Measurements from ENCODE around the gene SF3B2.

Gene SF3B2, protein sequence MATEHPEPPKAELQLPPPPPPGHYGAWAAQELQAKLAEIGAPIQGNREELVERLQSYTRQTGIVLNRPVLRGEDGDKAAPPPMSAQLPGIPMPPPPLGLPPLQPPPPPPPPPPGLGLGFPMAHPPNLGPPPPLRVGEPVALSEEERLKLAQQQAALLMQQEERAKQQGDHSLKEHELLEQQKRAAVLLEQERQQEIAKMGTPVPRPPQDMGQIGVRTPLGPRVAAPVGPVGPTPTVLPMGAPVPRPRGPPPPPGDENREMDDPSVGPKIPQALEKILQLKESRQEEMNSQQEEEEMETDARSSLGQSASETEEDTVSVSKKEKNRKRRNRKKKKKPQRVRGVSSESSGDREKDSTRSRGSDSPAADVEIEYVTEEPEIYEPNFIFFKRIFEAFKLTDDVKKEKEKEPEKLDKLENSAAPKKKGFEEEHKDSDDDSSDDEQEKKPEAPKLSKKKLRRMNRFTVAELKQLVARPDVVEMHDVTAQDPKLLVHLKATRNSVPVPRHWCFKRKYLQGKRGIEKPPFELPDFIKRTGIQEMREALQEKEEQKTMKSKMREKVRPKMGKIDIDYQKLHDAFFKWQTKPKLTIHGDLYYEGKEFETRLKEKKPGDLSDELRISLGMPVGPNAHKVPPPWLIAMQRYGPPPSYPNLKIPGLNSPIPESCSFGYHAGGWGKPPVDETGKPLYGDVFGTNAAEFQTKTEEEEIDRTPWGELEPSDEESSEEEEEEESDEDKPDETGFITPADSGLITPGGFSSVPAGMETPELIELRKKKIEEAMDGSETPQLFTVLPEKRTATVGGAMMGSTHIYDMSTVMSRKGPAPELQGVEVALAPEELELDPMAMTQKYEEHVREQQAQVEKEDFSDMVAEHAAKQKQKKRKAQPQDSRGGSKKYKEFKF

DNA sequence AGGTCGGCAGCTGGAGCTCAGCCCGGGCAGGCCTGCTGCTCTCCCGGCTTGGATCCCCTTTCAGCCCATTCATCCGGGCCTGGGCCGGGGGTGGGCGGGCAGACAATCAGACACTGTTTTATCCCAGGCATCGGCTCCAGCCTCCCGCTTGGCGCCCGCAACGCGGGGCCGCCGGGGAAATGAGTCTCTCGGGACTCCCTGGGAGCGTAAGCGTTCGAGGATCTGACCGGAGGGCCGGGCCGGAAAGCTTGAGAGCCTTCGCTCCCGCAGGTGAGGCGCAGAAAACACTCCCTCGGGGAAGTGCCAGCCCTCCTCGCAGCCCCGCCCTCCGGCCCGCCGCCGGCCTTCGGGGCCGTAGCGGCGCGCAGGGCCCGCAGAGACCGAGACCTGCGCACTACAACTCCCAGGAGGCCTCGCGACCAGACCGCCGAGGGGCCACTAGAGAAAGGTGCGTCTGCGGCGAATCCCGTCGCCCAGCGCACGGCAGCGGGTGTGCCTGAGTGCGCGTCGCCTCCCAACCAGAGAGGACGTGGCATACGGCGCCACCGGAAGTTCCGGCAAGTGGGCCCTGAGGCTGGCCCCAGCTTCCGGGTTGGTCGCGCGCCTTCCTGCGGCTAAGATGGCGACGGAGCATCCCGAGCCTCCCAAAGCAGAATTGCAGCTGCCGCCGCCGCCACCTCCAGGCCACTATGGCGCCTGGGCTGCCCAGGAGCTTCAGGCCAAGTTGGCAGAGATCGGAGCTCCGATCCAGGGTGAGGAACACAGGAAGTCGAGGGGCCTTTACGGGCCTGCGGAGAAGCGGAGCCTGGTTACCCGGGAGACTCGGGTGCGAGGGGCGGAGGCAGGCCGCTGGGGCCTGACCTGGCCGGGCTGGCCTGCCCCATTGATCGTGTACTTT, at the start of gene SF3B2:
TSS of gene SF3B2 (plus strand) at position 599 of the 898 bp plus-strand sequence. CDS start at position 620, 21 bp downstream.
- TF ChIP-seq Cebpa-rat (IDR thresholded peaks at IDR 0.05): no peak
- Histone ChIP-seq H3K4me2 (peak within 1 kb of the TSS; percentile 90), H3K27me3 (no peaks in the 10 kb centered on the region), H3K4me3 (peak within 1 kb of the TSS; percentile 96), H3K9me3 (no peaks in the 10 kb centered on the region), H4K20me1 (peaks cover 36% of the 10 kb centered on the region), H3K4me1 (peaks cover 42% of the 10 kb centered on the region), H3K36me3 (peaks cover 34% of the 10 kb centered on the region), H3K27ac (peak within 1 kb of the TSS; percentile 89), H3K9ac (peak within 1 kb of the TSS; percentile 93)

DNA sequence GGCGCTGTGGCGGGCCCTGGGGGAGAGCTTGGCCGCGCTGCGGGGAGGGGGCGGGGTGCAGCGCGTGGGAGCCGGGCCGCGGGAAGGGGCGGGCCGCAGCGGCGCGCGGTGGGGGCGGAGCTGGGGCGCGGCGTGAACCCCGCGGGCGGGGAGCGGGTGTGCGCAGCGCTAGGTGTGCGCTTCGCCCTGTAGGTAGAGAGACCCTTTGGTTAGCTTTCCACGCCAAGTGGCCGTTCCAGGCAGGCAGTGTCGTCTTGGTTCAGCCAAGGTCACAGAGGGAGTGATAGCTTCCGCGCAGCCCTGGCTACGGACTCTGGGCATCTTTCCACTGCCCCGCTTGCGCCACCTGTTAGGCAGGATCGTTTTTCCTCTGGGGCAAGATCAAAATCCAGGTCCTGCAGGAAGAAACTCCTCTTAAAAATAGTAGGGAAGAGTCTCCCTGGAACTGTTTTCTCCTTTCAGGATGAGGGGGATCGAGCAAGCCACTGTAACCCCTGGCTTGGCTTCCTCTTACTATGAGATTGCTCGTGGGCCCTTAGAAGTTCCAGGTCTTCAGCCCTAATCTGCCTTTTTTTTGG, 49.4 kb upstream of the SF3B2 start:
- Histone ChIP-seq H3K4me1 (peaks cover 44% of the 10 kb centered on the region), H3K4me2 (peak overlapping the region; percentile 86), H3K27ac (peak overlapping the region; percentile 91), H3K4me3 (peak overlapping the region; percentile 78), H3K27me3 (no peaks in the 10 kb centered on the region), H3K36me3 (peaks cover 61% of the 10 kb centered on the region), H3K9ac (peak overlapping the region; percentile 84), H3K9me3 (no peaks in the 10 kb centered on the region), H4K20me1 (peaks cover 33% of the 10 kb centered on the region)
- no peak for TF ChIP-seq Cebpa-rat (IDR thresholded peaks at IDR 0.05)

GRCh38 chr11:66003291-66003690, 48.9 kb upstream of the SF3B2 start:
- peak overlapping the region; percentile 84 for H3K9ac ChIP-seq
- peak overlapping the region; percentile 78 for H3K4me3 ChIP-seq
- peaks cover 55% of the 10 kb centered on the region for H3K36me3 ChIP-seq
- no peaks in the 10 kb centered on the region for H3K27me3 ChIP-seq
- H3K4me2 ChIP-seq: peak overlapping the region; percentile 86
- H3K9me3 ChIP-seq: no peaks in the 10 kb centered on the region
- H3K4me1 ChIP-seq: peaks cover 50% of the 10 kb centered on the region
- peaks cover 33% of the 10 kb centered on the region for H4K20me1 ChIP-seq
- peak overlapping the region; percentile 91 for H3K27ac ChIP-seq
- no peak for TF ChIP-seq Cebpa-rat (IDR thresholded peaks at IDR 0.05)

- H3K27ac ChIP-seq: no peak overlapping the region
- peaks cover 59% of the 10 kb centered on the region for H3K4me1 ChIP-seq
These were observed 48.0 kb upstream of the SF3B2 start for GRCh38 chr11:66004186-66004585.

DNA sequence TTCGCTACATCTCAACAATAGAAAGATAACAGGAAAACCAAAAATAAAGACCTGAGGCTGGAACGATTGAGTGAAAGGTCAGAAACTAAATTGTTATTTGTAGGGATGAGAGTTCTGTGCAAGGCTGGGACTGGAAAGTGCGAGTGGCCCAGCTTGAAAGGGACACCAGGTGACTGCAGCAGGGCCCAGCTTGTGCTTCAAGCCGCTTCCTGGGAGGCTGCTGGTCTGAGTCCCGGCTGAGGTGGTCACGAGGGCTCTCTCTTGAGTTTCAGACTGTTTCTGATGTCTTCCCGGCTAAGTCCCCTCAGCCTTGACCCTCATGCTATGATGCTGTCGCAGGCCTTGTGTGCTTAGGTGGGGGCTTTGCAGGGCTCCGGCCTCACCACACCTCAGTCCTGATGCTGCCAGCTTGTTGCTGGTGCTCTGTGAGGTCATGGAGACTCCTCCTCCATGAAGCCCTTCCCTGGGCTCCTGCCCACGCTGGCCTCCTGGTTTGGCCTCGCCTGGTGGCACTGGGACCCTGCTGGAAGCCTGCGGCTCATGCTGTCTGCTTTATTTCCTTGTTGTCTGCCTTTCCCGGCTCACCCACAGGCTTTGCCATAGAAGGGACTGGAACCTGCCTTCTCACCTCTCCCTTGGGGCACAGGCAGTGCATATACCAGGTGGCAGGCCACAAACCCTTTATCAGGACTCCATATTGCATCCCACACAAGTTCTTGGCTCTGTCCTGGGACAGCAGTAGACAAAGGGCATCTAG, 45.9 kb upstream of the SF3B2 start:
- Histone ChIP-seq H3K27ac (peak overlapping the region; percentile 46; the same call in 1 of the 2 replicates), H3K9ac (0 out of 2 replicates have a peak overlapping the region, but pooled peaks have one; percentile 36)

More at GRCh38 chr11:66004186-66004585, 48.0 kb upstream of the SF3B2 start:
- Histone ChIP-seq H3K36me3 (peaks cover 46% of the 10 kb centered on the region), H3K27me3 (no peaks in the 10 kb centered on the region), H3K4me2 (no peak overlapping the region), H3K4me3 (no peak overlapping the region), H3K9ac (no peak overlapping the region), H4K20me1 (peaks cover 24% of the 10 kb centered on the region), H3K9me3 (no peaks in the 10 kb centered on the region)
- no peak for TF ChIP-seq Cebpa-rat (IDR thresholded peaks at IDR 0.05)

GRCh38 chr11:66006891-66007176, 45.3 kb upstream of the SF3B2 start:
- peaks cover 13% of the 10 kb centered on the region for H3K27me3 ChIP-seq
- H3K9ac ChIP-seq: peak overlapping the region; percentile 36; the same call in 1 of the 2 replicates
- no peak for TF ChIP-seq Cebpa-rat (IDR thresholded peaks at IDR 0.05)
- peak overlapping the region; percentile 61 for H3K4me2 ChIP-seq
- peaks cover 11% of the 10 kb centered on the region for H4K20me1 ChIP-seq
- H3K9me3 ChIP-seq: no peaks in the 10 kb centered on the region
- H3K4me3 ChIP-seq: no peak overlapping the region
- H3K4me1 ChIP-seq: peaks cover 45% of the 10 kb centered on the region
- peak overlapping the region; percentile 46; the same call in 1 of the 2 replicates for H3K27ac ChIP-seq
- H3K36me3 ChIP-seq: peaks cover 33% of the 10 kb centered on the region

More for the DNA sequence above, 45.9 kb upstream of the SF3B2 start:
- peaks cover 45% of the 10 kb centered on the region for H3K4me1 ChIP-seq
- H4K20me1 ChIP-seq: peaks cover 11% of the 10 kb centered on the region
- H3K36me3 ChIP-seq: peaks cover 33% of the 10 kb centered on the region
- no peak for TF ChIP-seq Cebpa-rat (IDR thresholded peaks at IDR 0.05)
- H3K9me3 ChIP-seq: no peaks in the 10 kb centered on the region
- H3K27me3 ChIP-seq: peaks cover 7% of the 10 kb centered on the region
- H3K4me2 ChIP-seq: peak overlapping the region; percentile 61; the same call in 1 of the 2 replicates
- no peak overlapping the region for H3K4me3 ChIP-seq

- Histone ChIP-seq H3K4me3 (no peak overlapping the region), H3K4me2 (peak overlapping the region; percentile 61), H3K27ac (peak overlapping the region; percentile 46; the same call in 1 of the 2 replicates), H4K20me1 (peaks cover 11% of the 10 kb centered on the region), H3K27me3 (peaks cover 16% of the 10 kb centered on the region), H3K9ac (peak overlapping the region; percentile 36; the same call in 1 of the 2 replicates), H3K9me3 (no peaks in the 10 kb centered on the region), H3K4me1 (peaks cover 45% of the 10 kb centered on the region), H3K36me3 (peaks cover 33% of the 10 kb centered on the region)
- no peak for TF ChIP-seq Cebpa-rat (IDR thresholded peaks at IDR 0.05)
These were observed 44.9 kb upstream of the SF3B2 start for GRCh38 chr11:66007201-66007634.

GRCh38 chr11:66008095-66008467, 44.1 kb upstream of the SF3B2 start:
- H3K9ac ChIP-seq: no peak overlapping the region

More at GRCh38 chr11:66008095-66008467, 44.1 kb upstream of the SF3B2 start:
- 0 out of 2 replicates have a peak overlapping the region, but pooled peaks have one; percentile 49 for H3K27ac ChIP-seq
- H4K20me1 ChIP-seq: peaks cover 6% of the 10 kb centered on the region
- H3K9me3 ChIP-seq: no peaks in the 10 kb centered on the region
- peaks cover 18% of the 10 kb centered on the region for H3K27me3 ChIP-seq
- no peak overlapping the region for H3K4me3 ChIP-seq
- peak overlapping the region; percentile 61 for H3K4me2 ChIP-seq
- H3K36me3 ChIP-seq: peaks cover 33% of the 10 kb centered on the region
- peaks cover 47% of the 10 kb centered on the region for H3K4me1 ChIP-seq
- no peak for TF ChIP-seq Cebpa-rat (IDR thresholded peaks at IDR 0.05)

Measured in BLaER1 (cell line).